Measurements from ENCODE around the gene SPTLC2. TPM values are rescaled to one million over a fixed set of nuclear protein-coding genes. Genes with fewer than 3 reads are reported as not detected.

Gene SPTLC2
- total RNA-seq, 4 donors from 2014 or later, result 23.5 to 73.6 (median 52.3) TPM

DNA sequence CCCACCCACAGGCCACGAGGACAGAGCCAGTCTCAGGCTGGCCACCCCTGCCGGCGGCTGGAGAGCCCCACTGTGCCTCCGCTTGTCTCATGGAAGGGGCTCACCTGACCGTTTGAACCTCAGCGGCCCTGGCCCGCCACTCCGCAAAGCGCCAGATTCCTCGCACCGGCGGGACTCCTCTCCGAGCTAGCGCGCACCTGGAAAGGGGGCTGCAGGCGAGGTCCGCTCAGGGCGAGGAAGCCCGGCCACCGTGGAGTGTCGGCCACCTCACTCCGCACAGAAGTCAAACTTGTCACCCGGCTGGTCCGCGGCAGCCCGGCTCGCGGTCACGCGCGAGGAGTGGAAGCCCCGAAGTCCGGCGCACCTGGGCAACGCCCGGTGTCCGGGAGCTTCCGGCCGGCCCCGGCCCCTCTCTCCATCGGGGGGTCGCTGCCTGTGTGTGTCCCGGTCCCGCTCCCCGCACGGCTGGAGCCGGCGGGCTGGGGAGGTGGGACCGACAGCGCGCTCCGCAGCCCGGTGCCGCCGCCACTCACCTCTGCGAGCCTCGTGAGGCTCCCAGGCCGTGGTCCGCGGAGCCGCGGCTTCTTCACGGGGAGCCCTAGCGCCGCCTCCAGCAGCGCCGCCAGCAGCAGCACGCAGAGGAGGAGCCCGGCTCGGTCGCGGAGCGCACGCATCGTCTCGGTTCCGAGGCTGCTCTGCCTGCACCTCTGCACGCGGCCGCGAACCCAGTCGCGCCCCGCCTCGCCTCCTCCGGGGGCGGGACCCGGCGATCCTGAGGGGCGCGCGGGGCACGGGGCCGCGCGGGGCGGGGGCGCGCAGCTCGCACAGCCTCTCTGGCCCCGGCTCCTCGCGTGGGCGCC is 118.1 kb downstream of the SPTLC2 start, which contains the start of gene ISM2:
ISM2 (minus strand) TSS at position 697 of the 860 bp plus-strand sequence; CDS start at position 674, 23 bp downstream.
- TF ChIP-seq, protein P1, sequence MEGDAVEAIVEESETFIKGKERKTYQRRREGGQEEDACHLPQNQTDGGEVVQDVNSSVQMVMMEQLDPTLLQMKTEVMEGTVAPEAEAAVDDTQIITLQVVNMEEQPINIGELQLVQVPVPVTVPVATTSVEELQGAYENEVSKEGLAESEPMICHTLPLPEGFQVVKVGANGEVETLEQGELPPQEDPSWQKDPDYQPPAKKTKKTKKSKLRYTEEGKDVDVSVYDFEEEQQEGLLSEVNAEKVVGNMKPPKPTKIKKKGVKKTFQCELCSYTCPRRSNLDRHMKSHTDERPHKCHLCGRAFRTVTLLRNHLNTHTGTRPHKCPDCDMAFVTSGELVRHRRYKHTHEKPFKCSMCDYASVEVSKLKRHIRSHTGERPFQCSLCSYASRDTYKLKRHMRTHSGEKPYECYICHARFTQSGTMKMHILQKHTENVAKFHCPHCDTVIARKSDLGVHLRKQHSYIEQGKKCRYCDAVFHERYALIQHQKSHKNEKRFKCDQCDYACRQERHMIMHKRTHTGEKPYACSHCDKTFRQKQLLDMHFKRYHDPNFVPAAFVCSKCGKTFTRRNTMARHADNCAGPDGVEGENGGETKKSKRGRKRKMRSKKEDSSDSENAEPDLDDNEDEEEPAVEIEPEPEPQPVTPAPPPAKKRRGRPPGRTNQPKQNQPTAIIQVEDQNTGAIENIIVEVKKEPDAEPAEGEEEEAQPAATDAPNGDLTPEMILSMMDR (IDR thresholded peaks at IDR 0.05), result no peak
- no peak for DNase-seq (ENCODE audit: low spot score)
- ATAC-seq (ENCODE audit: low FRiP score), result peak; percentile 86

DNA sequence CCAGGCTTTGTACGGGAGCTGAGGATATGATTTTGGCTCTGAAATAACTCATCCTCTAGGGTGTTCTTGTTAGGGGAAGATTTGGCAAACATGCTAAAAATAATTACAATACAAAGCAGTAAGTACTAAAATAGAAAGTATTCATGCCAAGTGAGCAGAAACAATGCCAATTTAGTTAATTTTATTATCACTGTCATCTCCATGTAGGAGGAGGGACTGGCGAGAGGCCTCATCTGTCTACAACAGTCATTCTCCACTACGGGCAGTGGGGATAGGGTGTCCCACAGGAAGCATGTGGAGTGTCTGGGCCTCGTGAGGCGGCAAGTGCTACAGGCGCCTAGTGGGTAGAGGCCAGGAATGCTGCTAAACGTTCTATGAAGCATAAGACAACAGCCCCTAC is 121.1 kb downstream of the SPTLC2 start:
- TF ChIP-seq, protein P1 (IDR thresholded peaks at IDR 0.05), result no peak
- DNase-seq (ENCODE audit: low spot score) (no peak), ATAC-seq (ENCODE audit: low FRiP score) (no peak)

DNA sequence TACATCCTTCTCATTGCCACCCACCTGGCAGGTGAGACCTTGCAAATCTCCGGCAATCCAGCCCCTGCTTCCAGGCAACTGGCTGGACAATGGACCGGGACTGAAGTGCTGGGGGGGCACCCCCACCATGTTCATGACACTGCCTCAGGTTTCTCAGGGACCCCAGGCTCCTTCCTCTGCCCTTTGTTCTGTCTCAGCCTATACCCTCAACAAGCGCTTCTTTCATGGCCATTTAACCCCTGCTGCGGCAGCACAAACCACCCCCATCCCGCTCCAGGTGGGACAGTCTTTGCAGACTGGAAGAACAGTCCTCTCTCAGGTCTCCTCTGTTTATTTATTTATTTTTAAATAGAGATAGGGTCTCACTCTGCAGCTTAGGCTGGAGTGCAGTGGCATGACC is 125.4 kb downstream of the SPTLC2 start:
- no peak for DNase-seq (ENCODE audit: low spot score)
- no peak for ATAC-seq (ENCODE audit: low FRiP score)
- TF ChIP-seq, protein P1 (IDR thresholded peaks at IDR 0.05), result no peak

DNA sequence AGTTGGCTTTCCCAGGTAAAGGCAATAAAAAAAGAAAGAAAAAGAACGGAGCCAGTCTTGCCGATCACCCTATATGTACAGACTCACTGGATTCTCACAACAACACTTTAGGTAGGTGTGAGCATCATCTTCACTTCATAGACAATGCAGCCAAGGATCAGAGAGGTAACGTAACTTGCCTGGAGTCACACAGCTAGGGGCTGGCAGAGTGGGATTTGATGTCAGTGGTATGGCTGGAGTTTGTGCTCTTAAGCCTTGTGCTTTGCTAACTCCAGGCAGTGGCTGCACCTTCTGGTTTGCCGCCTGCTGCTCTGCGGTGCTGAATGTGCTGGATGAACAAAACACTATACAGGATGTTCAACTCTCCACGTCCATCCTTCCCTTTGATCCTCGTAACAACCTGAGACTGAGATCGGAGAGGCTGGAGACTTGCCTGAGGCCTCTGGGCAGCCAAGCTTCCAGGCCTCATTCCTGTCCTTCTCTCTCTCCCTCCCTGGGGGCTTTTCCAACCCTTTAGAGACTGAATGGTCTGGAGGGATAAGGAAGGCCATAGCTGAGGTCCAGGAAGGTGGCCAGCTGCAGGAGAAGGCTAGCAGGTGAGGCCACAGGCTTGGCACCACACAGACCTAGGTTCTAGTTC is 126.0 kb downstream of the SPTLC2 start:
- no peak for ATAC-seq (ENCODE audit: low FRiP score)
- no peak for DNase-seq (ENCODE audit: low spot score)
- TF ChIP-seq, protein P1 (IDR thresholded peaks at IDR 0.05), result no peak

DNA sequence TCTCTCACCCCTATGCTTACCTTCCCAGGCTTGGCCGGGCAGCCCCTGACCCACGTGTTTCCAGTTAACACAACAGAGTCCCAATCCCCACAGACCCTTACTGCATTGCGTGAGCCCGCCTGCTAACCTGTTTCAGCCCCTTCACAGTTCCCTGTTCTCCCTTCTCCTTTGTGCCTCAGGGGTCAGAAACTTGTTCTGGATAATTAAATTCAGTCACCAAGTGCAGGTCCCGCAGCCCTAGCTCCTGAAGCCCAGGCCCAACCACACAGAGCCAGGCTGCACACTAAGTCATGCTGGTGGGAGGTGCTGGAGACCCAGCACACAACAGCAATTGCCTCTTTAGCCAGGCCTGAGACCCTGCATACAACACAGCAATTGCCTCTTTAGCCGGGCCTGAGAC is 127.4 kb downstream of the SPTLC2 start:
- DNase-seq (ENCODE audit: low spot score) (no peak), ATAC-seq (ENCODE audit: low FRiP score) (no peak)
- TF ChIP-seq, protein P1 (IDR thresholded peaks at IDR 0.05), result no peak

DNA sequence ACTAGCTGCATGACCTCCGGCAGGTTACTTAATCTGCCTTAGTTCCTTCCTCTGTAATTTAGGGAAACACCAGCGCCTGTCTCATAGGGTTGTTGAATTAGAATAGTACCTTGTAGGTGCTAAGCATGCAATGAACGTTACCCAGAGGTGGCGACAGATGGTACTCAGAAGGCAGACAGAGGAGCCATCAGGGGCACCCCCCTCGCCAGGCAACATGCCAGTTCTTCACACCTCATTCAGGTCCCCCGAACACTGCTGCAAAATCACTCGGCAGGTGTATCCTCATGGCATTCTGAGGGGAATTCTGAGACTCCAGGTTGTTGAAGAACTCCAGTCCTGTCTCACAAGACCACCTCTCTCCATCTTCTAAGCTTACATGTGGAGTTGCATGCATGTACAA is 127.9 kb downstream of the SPTLC2 start:
- DNase-seq (ENCODE audit: low spot score), result no peak

More for the DNA sequence above, 127.9 kb downstream of the SPTLC2 start:
- TF ChIP-seq, protein P1 (IDR thresholded peaks at IDR 0.05), result no peak
- ATAC-seq (ENCODE audit: low FRiP score), result no peak

Measured in omental fat pad (tissue), 4 donors.